K562 (cell line): ENCODE measurements around the gene ANK3. TPM values are rescaled to one million over a fixed set of nuclear protein-coding genes. Genes with fewer than 3 reads are reported as not detected.

Experiments
- polyA plus RNA-seq, 8 experiments: library from polyadenylated mRNA; depleted of rRNA in 4 of 8; stranded (reverse) in 5 of 8; unstranded in 3 of 8; fragments of >200 nt; fragmentation: Nextera tagmentation in 2 of 8; fragmentation: Illumina TruSeq in 1 of 8; extraction: Ambion mirVana in 2 of 8; extraction: Trizol in 1 of 8; gene quantifications; 2 replicates each; pipeline versions ENCODE4 v1.2.1 to v1.2.3, GENCODE V29; 2011 to 2014; ENCODE audit warnings: inconsistent platforms in 1 of 8, missing spikeins in 1 of 8
- small RNA-seq: library from RNA; depleted of rRNA; stranded (forward); fragments of <200 nt; gene quantifications from one replicate; pipeline ENCODE3, GENCODE V24; 2014
- total RNA-seq, 7 experiments: library from RNA; depleted of rRNA in 6 of 7; stranded (reverse); fragments of >200 nt in 6 of 7; fragmentation: Illumina TruSeq in 2 of 7; extraction: Trizol in 2 of 7; gene quantifications; 2 replicates each; pipeline versions ENCODE4 v1.2.1 to v1.2.3, GENCODE V29; 2011 to 2021; ENCODE audit warnings: low replicate concordance in 1 of 7

ANK3 gene
- total and polyA plus RNA-seq, 9 of the 15 experiments (the other 6 are each of a cell fraction or from before 2014, with no cell fraction given) = 10.0 to 32.3 (median 17.9) TPM

Small RNAs within 50 kb of the gene (small RNA-seq; reads per million reads assigned to genes)
- not detected for gene RF00019
